Measurements from ENCODE around the gene ACTN2.

The ACTN2 gene

GRCh38 chr1:236786453-236786852 lies 100.2 kb downstream of the ACTN2 start:
- no peak for DNase-seq

- DNase-seq, result no peak
These were observed 108.3 kb downstream of the ACTN2 start for GRCh38 chr1:236794585-236795034.

- peak; percentile 98 for DNase-seq
These were observed 108.9 kb downstream of the ACTN2 start, which contains the start of gene MTR for GRCh38 chr1:236795035-236795756. Gene MTR, plus strand, starts transcription at chr1:236795292. Its CDS starts 412 bp downstream, at chr1:236795704.

- DNase-seq, result no peak
These were observed 109.7 kb downstream of the ACTN2 start for GRCh38 chr1:236795757-236796667.

DNA sequence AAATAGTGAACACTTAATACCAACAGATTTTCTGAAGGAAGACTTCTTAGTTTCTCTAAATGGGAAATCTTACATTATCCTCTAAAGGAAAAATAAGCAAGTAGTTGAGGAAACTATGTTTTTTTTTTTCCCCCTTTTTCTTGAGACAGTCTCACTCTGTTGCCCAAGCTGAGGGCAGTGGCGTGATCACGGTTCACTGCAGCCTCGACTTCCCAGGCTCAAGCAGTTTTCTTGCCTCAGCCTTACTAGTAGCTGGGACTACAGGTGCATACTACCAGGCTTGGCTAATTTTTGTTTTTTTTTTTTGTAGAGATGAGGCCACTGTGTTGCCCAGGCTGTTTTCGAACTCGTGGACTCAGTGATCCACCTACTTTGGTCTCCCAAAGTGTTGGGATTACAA lies 112.7 kb downstream of the ACTN2 start:
- DNase-seq, result no peak

- DNase-seq, result no peak
These were observed 113.8 kb downstream of the ACTN2 start for GRCh38 chr1:236800002-236800620.

- no peak for DNase-seq
These were observed 114.3 kb downstream of the ACTN2 start for GRCh38 chr1:236800623-236801022.

- DNase-seq, result no peak
These were observed 116.0 kb downstream of the ACTN2 start for GRCh38 chr1:236802264-236802663.

GRCh38 chr1:236806634-236807033 lies 120.3 kb downstream of the ACTN2 start:
- DNase-seq, result no peak

GRCh38 chr1:236808005-236808404 lies 121.7 kb downstream of the ACTN2 start:
- no peak for DNase-seq

DNA sequence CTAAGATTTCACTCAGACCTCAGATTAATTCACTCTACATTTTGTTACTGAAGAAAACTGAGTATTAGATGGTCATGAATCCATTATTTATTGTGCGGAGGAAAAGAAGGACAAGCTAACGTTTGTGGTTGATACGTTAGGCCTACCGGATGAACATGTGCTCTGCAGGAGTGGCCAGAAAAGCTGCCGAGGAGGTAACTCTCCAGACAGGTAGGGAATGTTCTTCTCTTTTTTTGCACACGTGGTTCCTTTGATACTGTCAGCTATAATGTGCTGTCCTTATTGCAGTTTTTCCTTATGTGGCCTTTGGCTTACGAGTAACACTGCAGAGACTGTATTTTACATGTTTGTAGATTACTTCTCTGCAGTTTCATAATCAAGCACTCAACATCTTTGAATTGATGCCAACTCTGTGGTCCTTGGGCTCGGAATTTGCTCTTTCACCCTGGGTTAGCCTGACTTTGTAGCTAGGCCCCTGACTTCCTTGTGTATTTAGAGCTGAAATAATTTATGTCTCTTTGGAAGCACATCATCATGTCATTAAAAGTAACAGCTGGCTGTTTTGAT lies 122.3 kb downstream of the ACTN2 start:
- DNase-seq, result no peak

DNA sequence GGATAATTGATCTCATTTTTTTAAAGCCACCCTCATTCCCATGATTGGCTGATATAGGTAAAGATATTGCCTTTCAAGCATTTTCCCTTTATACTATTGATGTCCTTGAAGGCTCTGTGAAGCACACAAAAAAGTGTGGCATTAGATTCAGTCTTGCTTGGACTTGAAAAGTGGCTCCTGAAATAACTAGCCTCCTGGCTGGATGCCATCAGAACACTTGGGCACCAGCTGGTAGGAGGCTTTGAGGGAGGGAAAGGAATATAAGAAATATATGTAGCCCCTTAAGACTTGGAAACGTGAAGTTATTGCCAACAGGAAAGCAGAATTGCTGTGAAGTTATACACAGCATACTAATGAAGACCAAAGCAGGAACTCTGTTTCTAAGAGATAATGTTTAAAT lies 122.8 kb downstream of the ACTN2 start:
- DNase-seq, result no peak

DNA sequence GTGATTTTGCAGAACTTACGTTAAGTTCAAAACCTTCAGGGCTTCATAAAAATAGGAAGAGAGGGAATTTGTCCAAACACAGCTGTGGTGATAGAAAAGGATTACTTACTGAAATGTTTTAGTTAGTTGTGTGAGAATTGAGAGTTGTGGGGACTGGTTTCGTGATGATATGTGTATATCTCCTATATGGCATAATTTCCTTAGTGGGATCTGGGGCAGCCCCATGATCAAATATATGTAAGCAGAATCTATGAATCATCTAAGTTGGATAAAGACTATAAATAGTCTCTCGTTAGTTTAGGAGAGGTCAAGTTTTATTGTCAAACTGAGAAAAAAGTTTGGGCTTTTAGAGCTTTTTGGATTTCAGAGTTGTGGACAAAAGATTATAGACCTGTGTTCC lies 123.7 kb downstream of the ACTN2 start:
- DNase-seq, result no peak

DNA sequence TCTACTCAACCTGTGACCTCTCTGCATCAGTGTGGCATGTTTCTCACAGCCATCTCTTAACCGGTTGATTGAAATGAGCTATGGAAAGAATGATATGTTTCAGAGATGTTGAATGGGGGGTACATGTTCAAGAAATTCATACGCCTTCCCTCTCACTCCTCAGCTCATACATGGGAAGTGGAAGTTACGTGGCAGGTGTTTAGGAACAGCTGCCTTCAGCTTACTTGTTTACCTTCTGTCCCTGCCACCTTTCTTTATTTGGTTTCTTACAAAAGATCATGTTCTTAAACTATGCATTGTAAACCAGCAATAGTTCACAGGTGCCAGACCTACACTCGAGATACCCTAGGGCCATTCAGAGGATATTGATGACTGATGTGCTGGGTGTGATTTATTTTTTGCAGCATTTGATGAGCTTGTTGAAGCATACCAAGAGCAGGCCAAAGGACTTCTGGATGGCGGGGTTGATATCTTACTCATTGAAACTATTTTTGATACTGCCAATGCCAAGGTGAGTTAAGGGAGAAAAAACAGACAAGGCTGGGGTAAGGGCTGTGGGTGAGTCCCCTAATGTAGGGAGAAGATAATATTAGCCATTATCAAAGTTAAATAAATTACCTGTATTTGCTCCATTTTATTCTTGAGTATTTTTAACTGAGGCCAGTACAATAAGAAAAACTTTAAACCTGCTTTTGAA lies 126.2 kb downstream of the ACTN2 start:
- DNase-seq, result no peak
